Bone marrow (tissue), 2 donors: ENCODE measurements around the gene UBE4A.
"Not testable (repeated sequence)": the region's sequence is repeated elsewhere in the genome, so short reads cannot be mapped to it uniquely, and the experiment has no call there.

ENCODE experiments used
- DNase-seq, 2 donors: peaks; one replicate each; lab custom pipeline; 2025; lab: John Stamatoyannopoulos, UW

UBE4A gene

DNA sequence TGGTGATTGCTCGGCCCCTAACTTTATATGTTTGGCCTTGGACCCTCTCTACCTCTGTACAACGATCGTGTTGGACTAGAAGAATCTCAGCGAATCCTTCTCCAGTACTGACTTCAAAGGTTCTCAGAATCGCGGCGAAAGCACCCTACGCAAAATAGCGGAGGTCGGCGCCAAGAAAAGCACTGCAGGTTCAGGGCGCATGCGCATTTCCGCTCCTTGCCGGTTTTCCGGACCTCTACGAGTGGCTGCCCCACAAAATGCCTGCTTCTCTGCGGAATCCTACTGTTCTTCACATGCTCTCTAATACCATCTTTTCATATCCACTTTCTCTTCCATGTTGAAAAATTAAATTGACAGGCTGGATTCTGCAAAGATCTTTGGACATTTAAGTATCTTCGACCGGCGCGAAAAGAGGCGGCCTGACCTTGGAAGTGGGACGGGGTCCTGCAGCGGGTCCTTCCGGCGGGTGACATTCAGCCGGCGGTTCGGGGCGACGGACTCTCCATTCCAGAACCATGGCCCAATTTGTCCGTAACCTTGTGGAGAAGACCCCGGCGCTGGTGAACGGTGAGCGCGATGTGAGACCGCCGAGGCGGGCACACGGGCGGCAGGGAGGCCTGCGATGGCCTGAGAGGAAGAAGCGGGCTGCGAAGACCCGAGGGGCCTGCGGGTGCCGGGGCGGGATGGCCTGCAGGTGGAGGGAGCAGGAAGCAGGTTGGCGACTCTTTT lies 41.9 kb downstream of the UBE4A start, which contains the start of gene ATP5MG:
ATP5MG (plus strand) TSS at position 456 of the 729 bp plus-strand sequence; CDS start at position 516, 60 bp downstream.
- peak; percentile 93 for DNase-seq

DNA sequence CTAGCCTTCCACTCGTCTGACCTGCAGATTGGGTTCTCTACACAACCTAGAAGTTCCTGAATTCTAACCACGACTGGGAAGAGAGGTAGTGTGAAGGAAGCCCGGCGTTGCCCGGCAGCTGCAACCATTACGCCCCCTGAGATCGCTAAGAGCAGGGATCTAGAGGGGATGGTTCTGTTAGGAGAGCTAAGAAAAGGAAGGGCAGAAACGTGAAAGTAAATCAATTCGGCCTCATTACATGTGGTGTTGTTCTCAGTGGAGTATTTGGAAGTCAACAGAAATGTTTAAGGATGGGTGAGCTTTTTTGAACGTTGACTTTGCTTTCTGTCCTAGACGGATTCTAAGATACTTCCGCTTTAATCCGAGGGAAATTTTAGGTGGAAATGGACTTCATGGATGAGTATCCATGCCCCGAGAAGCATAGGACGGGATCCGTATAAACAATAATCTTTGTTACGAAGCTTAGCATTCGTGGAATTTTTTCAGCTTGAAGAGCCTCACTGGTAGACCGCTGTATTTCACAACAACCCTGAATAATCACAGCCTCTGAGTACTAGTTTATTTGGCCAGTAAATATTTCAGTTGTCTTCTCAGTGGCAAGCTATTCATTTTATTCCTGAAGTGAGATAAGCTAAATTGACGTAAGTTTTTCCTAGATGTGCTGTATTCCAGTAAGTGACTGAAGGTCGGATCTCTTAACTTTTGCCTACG lies 42.6 kb downstream of the UBE4A start:
- no peak for DNase-seq

GRCh38 chr11:118402594-118402993 lies 43.2 kb downstream of the UBE4A start:
- DNase-seq = not testable (repeated sequence)

DNA sequence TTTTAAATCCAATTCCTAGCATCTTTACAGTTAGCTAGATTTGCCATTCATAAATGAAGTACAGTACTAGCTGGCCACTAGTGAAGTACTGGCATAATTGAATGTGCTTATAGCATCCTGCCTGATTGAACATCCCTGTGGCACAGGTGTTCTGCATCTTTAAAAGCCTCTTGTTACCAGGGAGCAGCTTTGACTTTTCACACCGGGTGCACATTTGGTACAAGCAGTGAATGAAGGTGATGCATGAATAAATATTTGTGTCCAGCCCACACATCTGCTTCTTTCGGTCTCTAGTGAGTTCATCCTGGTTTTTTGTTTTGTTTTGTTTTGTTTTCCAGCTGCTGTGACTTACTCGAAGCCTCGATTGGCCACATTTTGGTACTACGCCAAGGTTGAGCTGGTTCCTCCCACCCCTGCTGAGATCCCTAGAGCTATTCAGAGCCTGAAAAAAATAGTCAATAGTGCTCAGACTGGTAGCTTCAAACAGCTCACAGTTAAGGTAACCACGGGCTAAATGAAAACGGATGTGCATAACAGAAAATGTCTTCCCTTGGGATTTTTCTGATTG lies 47.3 kb downstream of the UBE4A start:
- no peak for DNase-seq

- DNase-seq = no peak
Measured at GRCh38 chr11:118410055-118410745, 50.8 kb downstream of the UBE4A start.

GRCh38 chr11:118411530-118411929 lies 52.1 kb downstream of the UBE4A start:
- DNase-seq = no peak

DNA sequence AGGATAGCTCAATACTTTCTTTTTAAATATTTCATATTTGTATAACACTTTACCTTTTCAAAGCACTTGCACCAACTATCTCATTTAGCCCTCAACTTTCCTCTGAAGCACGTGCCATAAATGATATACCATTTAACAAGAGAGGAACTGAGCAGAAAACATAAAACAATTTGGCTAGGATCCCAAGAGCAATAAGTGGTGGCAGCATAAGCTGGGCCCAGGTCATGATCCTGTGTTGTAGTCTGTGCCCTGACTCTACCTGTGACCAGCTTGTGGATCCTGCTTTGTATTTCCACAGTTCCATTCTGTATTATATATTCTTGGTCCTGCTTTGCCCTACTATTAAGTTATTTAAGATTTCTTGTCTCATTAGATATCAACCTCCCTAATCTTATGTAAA lies 53.5 kb downstream of the UBE4A start:
- no peak for DNase-seq

- DNase-seq = peak in 1 of 2 donors; percentile 66
Measured at GRCh38 chr11:118415062-118415738, 55.8 kb downstream of the UBE4A start.

- DNase-seq = peak in 1 of 2 donors; percentile 87
Measured at GRCh38 chr11:118415739-118416068, 56.3 kb downstream of the UBE4A start.

DNA sequence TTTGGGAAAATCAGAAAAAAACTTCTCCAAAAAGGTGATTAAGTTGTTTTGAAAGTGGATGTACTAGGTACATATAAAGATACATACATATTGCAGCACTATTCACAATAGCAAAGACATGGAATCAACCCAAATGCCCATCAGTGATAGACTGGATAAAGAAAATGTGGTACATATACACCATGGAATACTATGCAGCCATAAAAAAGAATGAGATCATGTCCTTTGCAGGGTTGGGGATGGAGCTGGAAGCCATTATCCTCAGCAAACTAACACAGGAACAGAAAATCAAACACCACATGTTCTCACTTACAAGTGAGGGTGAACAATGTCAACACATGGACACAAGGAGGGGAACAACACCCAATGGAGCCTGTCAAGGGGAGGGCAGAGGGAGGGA lies 57.5 kb downstream of the UBE4A start:
- not testable (repeated sequence) for DNase-seq

GRCh38 chr11:118417801-118418200 lies 58.4 kb downstream of the UBE4A start:
- DNase-seq = no peak

DNA sequence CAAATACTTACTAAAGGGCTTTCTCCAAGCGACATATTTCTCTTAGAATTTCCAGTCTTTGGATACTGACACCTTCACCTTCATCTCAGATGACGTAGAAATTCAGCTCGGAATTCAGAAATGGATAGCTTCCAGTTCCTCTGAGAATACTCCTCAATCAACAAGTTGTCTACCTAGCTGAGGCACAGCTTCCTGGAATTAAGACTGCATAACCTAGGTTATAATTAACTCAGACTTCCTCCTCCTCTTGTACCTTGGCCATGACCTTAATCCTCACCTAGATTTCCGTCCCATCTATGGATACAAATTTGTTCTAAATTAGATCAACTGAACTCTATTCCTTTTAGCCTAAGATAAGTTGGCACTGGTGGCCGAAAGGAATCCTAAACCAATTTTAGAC lies 59.4 kb downstream of the UBE4A start:
- no peak for DNase-seq

DNA sequence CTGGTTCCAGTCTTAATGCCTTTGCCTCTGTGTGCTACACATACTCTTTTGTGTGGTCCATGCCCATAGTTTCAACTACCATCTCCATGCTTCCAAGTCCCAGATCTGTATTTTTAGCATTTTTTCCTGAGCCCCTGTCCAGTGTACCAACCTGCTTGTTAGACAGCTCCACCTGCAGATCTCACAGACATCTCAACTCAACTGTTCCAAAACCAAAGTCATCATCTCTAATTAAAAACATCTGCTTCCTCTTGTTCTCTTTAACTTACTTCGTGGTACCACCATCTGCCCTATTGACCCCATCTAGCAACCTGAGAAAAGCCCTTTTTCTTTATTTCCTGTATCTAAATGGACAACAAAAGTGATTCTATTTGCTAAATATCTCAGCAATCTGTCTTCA lies 68.3 kb downstream of the UBE4A start:
- DNase-seq = no peak

GRCh38 chr11:118430956-118431355 lies 71.6 kb downstream of the UBE4A start:
- no peak for DNase-seq

DNA sequence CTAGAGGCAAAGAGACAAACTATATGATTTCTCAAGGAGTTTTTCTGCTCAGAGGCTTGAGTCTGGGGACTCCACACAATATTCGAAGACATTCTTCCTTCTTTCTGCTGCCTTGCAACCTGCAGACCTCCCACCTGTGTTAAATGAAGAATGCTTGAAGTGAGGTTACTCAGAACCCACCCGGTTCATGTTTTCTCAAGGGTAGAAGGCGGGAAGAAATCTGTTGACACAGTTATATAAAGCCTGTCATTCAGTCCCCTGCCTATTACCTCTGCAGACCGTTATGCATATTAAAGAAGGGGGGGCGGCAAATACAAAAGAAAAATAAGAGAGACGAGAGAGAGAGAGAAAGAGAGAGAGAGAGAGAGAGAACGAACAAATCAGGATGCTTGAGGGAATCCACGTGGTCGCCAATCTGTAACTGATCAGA lies 74.7 kb downstream of the UBE4A start:
- DNase-seq = no peak

DNA sequence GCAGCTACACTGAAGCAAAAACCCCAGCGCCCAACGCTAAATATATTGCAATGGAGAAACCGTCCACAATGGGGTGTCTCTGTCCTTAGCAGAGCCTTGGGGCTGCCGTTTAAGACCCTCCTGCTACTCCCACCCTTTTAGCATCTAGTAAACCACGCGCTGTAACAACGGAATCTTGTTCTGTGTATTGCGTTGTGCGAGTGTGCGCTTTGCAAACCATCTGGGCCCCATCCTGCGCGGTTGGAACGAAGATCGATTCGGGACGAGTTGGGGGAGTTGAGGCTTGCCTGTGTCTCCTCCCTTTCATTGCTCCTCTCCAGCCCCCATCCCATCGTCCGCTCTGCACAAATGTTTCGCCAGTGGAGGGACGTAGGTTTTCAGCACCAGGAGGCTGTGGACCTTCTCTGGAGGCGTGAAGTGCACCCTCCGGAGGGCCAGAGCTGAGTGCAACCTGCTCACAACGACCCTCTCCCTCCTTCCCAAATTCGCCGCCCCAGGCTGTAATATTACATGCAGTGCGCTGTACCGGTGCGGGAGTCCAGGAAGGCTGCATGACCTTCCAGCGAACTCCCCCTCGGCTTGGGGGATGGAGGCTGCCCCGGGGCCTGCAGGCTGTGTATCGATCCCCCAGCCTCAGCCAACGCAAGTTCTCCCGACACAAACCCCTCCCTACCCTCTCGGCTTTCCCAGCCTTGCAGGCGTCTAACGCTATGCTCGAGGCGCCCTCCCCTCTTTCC lies 75.3 kb downstream of the UBE4A start:
- DNase-seq = no peak

DNA sequence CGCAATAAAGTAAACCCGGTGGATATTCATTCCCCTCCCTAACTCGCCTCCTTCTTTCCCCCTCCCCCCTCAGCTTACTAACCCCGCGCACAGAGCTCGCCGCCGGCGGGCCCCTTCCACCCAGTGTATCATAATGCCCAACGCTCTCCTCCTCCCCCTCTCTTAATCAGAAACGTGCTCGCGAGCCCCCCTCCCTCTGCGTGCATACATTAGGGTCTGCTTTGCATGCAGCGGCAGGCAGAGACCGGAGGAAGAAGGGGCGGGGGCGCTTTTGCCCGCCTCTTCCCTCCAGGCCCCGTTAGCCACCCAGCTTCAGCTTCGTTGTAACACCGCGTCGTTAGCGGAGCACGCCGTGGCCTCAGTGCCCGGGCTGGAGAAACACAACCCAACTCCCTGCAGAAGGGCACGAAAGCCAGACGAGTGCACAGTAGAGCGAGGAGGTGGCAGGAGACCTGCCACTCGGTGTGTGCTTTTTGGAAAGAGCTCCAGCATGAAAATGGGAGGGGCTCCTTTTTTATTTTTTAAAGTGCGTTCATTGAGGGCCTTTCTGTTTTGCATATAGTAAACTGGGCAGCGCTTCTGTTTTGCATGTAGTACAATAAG lies 76.0 kb downstream of the UBE4A start:
- DNase-seq = peak in 1 of 2 donors; percentile 63

GRCh38 chr11:118435893-118436624 lies 76.7 kb downstream of the UBE4A start, which contains the start of gene KMT2A:
Gene KMT2A, plus strand, starts transcription at chr11:118436492. Its CDS starts 21 bp downstream, at chr11:118436513.
- peak; percentile 89 to 91 for DNase-seq

- DNase-seq = no peak
Measured at GRCh38 chr11:118436639-118437207, 77.3 kb downstream of the UBE4A start.
